Activated B cell treated with CpG ODN at 0.5 μM for 24 hours (primary cell): ENCODE results near the gene MXRA5. TPM values are rescaled to one million over a fixed set of nuclear protein-coding genes. Genes with fewer than 3 reads are reported as not detected.
"Not testable (repeated sequence)": the region's sequence is repeated elsewhere in the genome, so short reads cannot be mapped to it uniquely, and the experiment has no call there.

ENCODE experiments used
- ATAC-seq: fragments of 200-7000 bp; cut with Tn5 transposase; one replicate; pipeline ENCODE4 v1.10.0; 2021; ENCODE audit warnings: low read depth, mild to moderate bottlenecking, moderate library complexity
- CTCF ChIA-PET: fragments of 350-600 bp; sonication (Branson Sonifier 250); formaldehyde crosslinking; loops from one replicate; lab custom pipeline; 2021; ENCODE audit warnings: antibody characterized with exemption; lab: Charles Lee
- POLR2A ChIA-PET: fragments of 350-600 bp; sonication (Branson Sonifier 250); formaldehyde crosslinking; loops from one replicate; lab custom pipeline; 2021; ENCODE audit warnings: antibody characterized with exemption; lab: Charles Lee
- DNase-seq: peaks from one replicate; pipeline ENCODE4 v3.0.0; 2022
- H3K27ac Mint-ChIP-seq: one replicate; pipeline ENCODE4 v1.8.0; 2020; ENCODE audit warnings: mixed read lengths
- H3K27me3 Mint-ChIP-seq: one replicate; pipeline ENCODE4 v1.8.0; 2021; ENCODE audit warnings: mixed read lengths
- H3K36me3 Mint-ChIP-seq: one replicate; pipeline ENCODE4 v1.8.0; 2021; ENCODE audit warnings: low read depth, mixed read lengths
- H3K4me1 Mint-ChIP-seq: one replicate; pipeline ENCODE4 v1.8.0; 2021; ENCODE audit warnings: mixed read lengths
- H3K4me3 Mint-ChIP-seq: one replicate; pipeline ENCODE4 v1.8.0; 2020; ENCODE audit warnings: mild to moderate bottlenecking, mixed read lengths
- H3K9me3 Mint-ChIP-seq: one replicate; pipeline ENCODE4 v1.8.0; 2020; ENCODE audit warnings: mixed read lengths
- CTCF ChIP-seq: fragments of 200-600 bp; IDR thresholded peaks from one replicate; pipeline ENCODE4 v1.8.0; 2022; ENCODE audit warnings: antibody characterized with exemption, mild to moderate bottlenecking
- intact Hi-C: fragments of 100-400 bp; cut with micrococcal nuclease; formaldehyde crosslinking; loops from one replicate; pipeline ENCODE4 v1.15.1; 2024
- total RNA-seq: library from RNA; stranded (reverse); gene quantifications from 2 replicates; pipeline ENCODE4 v1.2.3, GENCODE V29; 2022

Gene MXRA5
- total RNA-seq, 1 donor from 2014 or later: not detected

- Mint-ChIP-seq H3K36me3 (no peaks in the 10 kb centered on the region), H3K4me3 (no peak overlapping the region), H3K9me3 (peaks cover 3% of the 10 kb centered on the region), H3K4me1 (no peaks in the 10 kb centered on the region), H3K27me3 (no peaks in the 10 kb centered on the region), H3K27ac (no peak overlapping the region)
- DNase-seq: no peak
- ChIA-PET POLR2A (no interaction called here), CTCF (no interaction called here)
- TF ChIP-seq CTCF: no peak
- no peak for ATAC-seq
- intact Hi-C loops: no loop called here
Observed at GRCh38 chrX:3380603-3381002, 34.2 kb upstream of the MXRA5 start.

- H3K4me1 Mint-ChIP-seq: no peaks in the 10 kb centered on the region
- CTCF ChIA-PET: no interaction called here
- H3K4me3 Mint-ChIP-seq: no peak overlapping the region
- no peaks in the 10 kb centered on the region for H3K27me3 Mint-ChIP-seq
- no peak for TF ChIP-seq CTCF
- H3K36me3 Mint-ChIP-seq: no peaks in the 10 kb centered on the region
- POLR2A ChIA-PET: no interaction called here
- no peak overlapping the region for H3K27ac Mint-ChIP-seq
- DNase-seq (no peak), ATAC-seq (no peak)
- H3K9me3 Mint-ChIP-seq: peaks cover 3% of the 10 kb centered on the region
- intact Hi-C loops: no loop called here
Observed at GRCh38 chrX:3379111-3379510, 32.7 kb upstream of the MXRA5 start.

- TF ChIP-seq CTCF: no peak
- Mint-ChIP-seq H3K27me3 (no peaks in the 10 kb centered on the region), H3K9me3 (peaks cover 3% of the 10 kb centered on the region), H3K4me3 (no peak overlapping the region), H3K36me3 (no peaks in the 10 kb centered on the region), H3K27ac (no peak overlapping the region), H3K4me1 (no peaks in the 10 kb centered on the region)
- DNase-seq (no peak), ATAC-seq (no peak)
- POLR2A ChIA-PET: no interaction called here
- CTCF ChIA-PET: no interaction called here
- intact Hi-C loops: no loop called here
Observed at GRCh38 chrX:3378156-3378555, 31.7 kb upstream of the MXRA5 start.

- Mint-ChIP-seq H3K9me3 (peaks cover 5% of the 10 kb centered on the region), H3K36me3 (no peaks in the 10 kb centered on the region), H3K4me1 (no peaks in the 10 kb centered on the region), H3K27ac (no peak overlapping the region), H3K27me3 (no peaks in the 10 kb centered on the region), H3K4me3 (no peak overlapping the region)
- ChIA-PET CTCF (no interaction called here), POLR2A (no interaction called here)
- DNase-seq (no peak), ATAC-seq (no peak)
- intact Hi-C loops: no loop called here
- no peak for TF ChIP-seq CTCF
Observed at GRCh38 chrX:3377560-3377959, 31.1 kb upstream of the MXRA5 start.

- CTCF ChIA-PET, ATAC-seq, H3K4me1 Mint-ChIP-seq, POLR2A ChIA-PET, DNase-seq, H3K27me3 Mint-ChIP-seq, intact Hi-C loops, H3K9me3 Mint-ChIP-seq, H3K4me3 Mint-ChIP-seq, H3K36me3 Mint-ChIP-seq, H3K27ac Mint-ChIP-seq: not testable (repeated sequence)
Observed at GRCh38 chrX:3375878-3376508, 29.5 kb upstream of the MXRA5 start.
